NCI-H1417 treated with DMSO at 0.1 percent for 48 hours (cell line): ENCODE measurements around the gene NOX5.

Experiments used
- DNase-seq: peaks from one replicate; lab custom pipeline; 2025; lab: John Stamatoyannopoulos, UW

NOX5 gene

DNA sequence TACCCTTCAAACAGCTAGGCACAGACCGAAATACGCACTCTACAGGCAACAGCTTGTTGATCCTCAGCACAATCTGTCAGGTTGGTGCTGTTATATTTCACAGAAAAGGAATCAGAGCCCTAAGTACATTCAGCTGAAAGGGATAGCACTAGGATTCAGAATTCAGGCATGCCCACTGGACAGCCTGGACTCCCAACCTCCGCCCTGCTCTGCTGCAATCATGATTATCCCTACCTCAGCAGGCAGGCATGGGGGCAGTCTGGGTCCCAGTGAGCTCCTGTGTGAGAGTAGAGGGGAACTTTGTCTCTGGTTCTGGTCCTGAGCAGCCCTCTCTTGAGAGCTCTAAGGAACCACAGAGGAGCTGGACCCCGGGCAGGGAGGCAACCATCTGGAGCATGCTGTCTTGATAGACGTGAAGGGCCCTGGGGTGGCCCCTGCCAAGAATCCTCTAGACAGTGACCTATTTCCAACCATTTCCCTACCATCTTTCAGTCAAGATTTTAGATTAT is 23.4 kb upstream of the NOX5 start:
- no peak for DNase-seq

DNA sequence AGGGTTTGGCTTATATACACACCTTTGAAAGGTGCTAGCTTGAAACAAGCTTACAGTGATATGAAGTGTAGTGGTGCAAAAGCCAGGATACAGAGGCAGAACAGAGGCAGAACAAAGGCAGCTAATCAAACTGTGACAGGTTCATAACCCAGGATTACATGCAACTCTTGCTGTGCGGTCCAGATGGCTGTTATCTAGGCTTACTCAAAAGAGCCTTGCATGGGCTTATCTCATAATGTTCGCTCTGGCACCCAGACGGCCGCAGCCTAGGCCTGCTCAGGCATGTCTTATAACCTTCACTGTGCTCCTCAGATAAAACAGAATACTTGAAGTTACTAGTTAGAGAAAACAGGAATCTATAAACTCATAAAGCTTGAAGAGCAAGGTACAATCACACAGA is 22.8 kb upstream of the NOX5 start:
- no peak for DNase-seq

DNA sequence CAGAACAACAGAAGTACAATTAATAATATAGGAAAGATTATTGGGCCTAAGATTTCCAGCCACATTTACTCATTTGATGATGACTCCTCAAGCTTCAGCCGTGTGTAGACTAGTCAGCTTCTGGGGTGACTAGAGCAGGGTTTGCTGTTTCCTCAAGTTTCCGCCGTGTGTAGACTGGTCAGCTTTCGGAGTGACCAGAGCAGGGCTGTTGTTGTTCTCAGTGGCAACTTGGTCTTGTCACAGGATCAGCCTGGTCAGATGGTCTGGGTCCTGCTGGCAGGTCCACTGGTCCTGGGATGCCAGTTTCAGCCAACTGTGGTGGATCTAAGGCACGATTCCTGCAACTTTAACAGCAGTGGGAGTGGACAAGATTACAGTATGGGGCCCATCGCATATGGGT is 21.8 kb upstream of the NOX5 start:
- DNase-seq, result no peak

GRCh38 chr15:68993276-68993675 is 21.2 kb upstream of the NOX5 start:
- no peak for DNase-seq

DNA sequence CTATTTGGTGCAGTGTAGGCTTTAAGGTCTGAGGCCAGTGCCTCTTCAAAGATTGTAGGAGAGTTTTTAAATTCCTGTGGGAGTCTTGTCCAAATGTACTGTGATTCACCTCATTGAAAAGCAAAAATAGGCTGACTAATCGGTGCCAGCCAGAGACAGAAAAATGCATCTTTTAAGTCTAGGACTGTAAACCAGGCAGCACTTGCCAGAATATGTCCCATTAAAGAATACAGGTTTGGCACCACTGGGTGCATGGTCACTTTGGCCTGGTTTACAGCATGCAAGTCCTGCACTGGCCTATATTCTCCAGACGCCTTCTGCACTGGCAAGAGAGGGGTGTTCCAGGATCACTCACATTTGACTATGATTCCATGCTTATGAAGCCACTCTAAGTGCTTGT is 20.3 kb upstream of the NOX5 start:
- no peak for DNase-seq

GRCh38 chr15:68994981-68995761 is 19.3 kb upstream of the NOX5 start:
- no peak for DNase-seq

- DNase-seq, result no peak
Measured at GRCh38 chr15:68997050-68997449, 17.4 kb upstream of the NOX5 start.

DNA sequence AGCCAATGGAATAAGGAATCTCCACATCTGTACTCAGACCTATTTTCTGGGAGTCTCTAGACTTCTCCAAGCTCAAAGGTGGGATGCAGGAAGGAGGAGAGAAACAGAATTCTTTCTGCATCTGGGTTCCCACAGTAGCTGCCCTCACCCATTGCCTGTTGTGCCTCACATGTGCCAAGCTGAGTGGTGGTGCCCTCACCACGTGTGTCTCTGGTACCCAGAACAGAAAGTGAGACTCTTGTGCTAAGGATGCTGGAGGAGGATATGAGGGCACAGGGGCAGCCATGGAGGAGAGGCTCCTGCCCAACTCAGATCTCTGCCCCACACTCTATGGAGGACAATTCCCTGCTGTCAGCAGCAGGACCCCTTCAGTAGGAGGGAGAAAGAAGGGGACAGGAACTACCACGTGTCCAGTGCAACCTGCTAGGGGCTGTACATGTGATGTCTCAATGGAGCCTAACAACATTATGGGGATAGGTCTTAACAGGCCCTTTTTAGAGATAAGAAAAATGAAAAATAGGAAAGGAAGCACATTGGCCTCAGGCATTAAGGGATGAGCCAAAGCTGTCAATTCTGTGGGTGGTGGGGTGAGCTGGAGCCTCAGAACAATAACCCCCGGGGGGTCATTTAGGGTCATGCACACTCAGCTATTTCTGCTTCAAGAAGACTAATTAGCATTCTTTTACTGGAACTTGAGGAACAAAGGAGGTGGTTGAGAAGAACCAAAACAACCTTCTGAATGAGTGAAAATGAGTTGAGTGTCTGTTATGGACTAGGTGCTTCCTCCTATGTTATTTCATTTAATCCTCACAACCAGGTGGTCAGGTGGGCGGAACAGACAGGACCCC is 16.3 kb upstream of the NOX5 start:
- DNase-seq, result no peak

GRCh38 chr15:68999091-68999490 is 15.4 kb upstream of the NOX5 start:
- no peak for DNase-seq

GRCh38 chr15:69000091-69000490 is 14.4 kb upstream of the NOX5 start:
- no peak for DNase-seq

- no peak for DNase-seq
Measured at GRCh38 chr15:69000725-69001503, 13.6 kb upstream of the NOX5 start.

DNA sequence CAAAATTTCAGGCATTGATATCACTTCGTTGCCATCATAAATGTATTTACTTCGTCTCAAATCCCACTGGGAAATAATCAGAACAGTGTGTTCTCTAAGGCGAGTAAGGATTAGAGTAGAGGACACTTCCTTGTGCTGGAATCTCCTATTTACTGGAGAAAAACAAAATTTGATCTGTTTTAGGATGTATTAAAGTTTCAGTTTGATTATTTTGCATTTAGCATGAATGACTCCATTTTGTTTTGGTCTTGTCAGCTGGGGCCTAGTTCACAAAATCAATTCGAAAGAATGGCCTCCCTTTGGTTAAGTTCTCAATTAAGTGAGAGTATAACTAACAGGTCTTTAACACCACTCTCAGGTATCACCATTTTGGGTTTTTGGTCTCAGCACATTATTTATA is 11.7 kb upstream of the NOX5 start:
- DNase-seq, result no peak

DNA sequence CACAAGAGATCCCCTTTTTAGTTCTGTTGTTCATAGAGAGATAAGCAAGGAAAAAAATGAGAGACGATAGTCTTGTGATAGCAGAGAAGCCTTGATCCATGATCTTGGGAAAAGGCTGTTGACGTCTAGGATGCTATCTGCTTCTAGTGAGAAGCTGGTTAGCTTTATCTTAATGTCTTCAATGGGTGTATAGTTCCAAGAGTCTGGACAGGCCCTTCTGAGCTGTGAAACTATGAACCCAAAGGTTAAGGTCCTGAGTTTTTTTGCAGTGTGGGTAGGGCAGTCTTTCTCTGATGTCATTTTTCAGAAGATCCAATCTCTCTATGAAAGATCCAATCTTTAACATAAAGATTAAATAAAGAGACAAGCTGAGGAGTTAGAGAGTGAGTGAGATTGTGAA is 10.5 kb upstream of the NOX5 start:
- DNase-seq, result no peak

- DNase-seq, result no peak
Measured at GRCh38 chr15:69008056-69008455, 6.4 kb upstream of the NOX5 start.

GRCh38 chr15:69009341-69009740 is 5.2 kb upstream of the NOX5 start:
- DNase-seq, result no peak

- no peak for DNase-seq
Measured at GRCh38 chr15:69011641-69012040, 2.9 kb upstream of the NOX5 start.

- DNase-seq, result no peak
Measured at GRCh38 chr15:69012761-69013364, 1.6 kb upstream of the NOX5 start.

DNA sequence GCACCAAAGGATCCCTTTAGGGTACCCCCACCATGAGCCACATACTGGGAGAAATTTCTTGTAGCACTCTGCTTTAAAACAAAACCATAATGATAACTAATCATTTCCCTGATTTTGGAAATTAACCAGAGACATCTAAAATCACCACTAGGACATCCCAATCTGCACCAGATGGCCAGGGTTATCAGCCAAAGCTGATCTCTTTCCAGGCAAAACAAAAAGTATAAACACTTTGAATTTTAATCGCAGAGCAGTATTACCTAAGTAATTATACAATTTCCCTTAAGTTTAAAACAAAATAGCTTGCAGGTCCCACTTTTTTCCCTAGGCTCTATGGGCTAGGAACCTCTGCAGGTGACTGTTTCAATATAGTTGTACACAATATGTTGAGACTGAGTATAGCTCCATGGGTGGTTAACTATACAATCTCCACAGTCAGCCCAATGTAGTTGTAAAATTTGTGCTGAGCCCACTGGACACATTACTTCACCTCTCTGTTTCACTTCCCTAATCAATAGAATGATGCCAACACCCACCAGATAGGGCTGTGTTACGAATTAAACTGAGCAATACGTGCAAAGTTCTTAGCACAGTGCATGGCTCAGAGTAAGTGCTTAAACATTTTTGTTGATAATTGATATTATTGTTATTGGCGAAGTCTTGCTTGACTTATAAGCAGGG is 629 bp upstream of the NOX5 start:
- no peak for DNase-seq

DNA sequence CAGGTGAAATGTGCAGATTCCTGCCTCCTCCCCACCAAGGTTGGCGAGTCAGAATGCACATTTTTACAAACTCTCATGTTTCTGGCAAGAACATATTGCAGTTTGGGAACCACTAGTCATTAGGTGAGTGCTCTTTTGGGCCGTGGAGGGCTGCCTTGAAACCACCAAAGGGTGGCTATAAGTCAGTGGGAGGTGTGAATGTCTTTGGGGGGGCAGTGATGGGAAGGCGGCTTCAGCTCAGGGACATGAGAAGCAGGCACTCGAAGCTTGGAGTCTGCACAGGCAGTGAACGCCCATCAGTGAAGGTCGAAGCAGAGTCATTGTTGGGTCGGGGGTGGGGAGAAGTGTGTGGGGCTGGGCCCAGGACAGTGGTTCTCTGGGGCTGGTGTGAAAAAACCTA is 1.1 kb downstream of the NOX5 start:
- DNase-seq, result no peak

GRCh38 chr15:69016021-69016595 is 1.6 kb downstream of the NOX5 start:
- no peak for DNase-seq

- DNase-seq, result no peak
Measured at GRCh38 chr15:69017978-69018377, 3.5 kb downstream of the NOX5 start.
